K562 (cell line): ENCODE data around the gene MTCL3.

ENCODE experiments used
- ATAC-seq: fragments of 200-7000 bp; cut with Tn5 transposase; 3 replicates; pipeline ENCODE4 v1.9.1; 2020; ENCODE audit warnings: moderate library complexity
- BruUV-seq: library from RNA; stranded (reverse); fragments of 400-500 nt; replicated peaks from 2 replicates; lab custom pipeline; 2021; lab: Mats Ljungman, UMichigan
- CTCF ChIA-PET: fragments of 300-600 bp; formaldehyde crosslinking; extraction: SDS; loops from one replicate; lab custom pipeline; 2021; ENCODE audit warnings: low intra/inter-chr PET ratio; lab: Yijun Ruan, JAX
- POLR2A ChIA-PET: fragments of 300-600, 350-650 bp; sonication (Branson Sonifier 250); formaldehyde crosslinking; extraction: SDS; loops from one replicate; lab custom pipeline; 2021; ENCODE audit warnings: antibody characterized with exemption, inconsistent platforms; lab: Yijun Ruan, JAX
- DNase-seq, 4 experiments: peaks; one replicate each; pipeline versions ENCODE4 v3.0.0 to v3.0.0-alpha.2; 2011 to 2018; ENCODE audit warnings: low spot score in 3 of 4, mixed read lengths in 3 of 4; ENCODE audit errors: extremely low read depth in 1 of 4
- FAIRE-seq: peaks from 2 replicates; lab custom pipeline; 2011; peaks lifted over from hg19 to GRCh38; lab: Jason Lieb, UNC
- H2AFZ ChIP-seq: 2 replicates; pipeline ENCODE4 v1.6.0; 2011; ENCODE audit warnings: low read depth, low read length, control low read depth, inconsistent platforms
- H3K27ac ChIP-seq: fragments of 200-600 bp; 3 replicates; pipeline ENCODE4 v1.8.0; 2011; ENCODE audit warnings: low read depth, mild to moderate bottlenecking, control low read depth, inconsistent platforms, low read length, moderate library complexity, mixed read lengths; ENCODE audit errors: extremely low read depth
- H3K27me3 ChIP-seq, 2 experiments: fragments of 300-600 bp in 1 of 2; 2 replicates in 1 of 2; 3 replicates in 1 of 2; pipeline versions ENCODE4 v1.6.0 to v1.8.0; 2011; ENCODE audit warnings: inconsistent platforms in 2 of 2, low read length in 2 of 2, mild to moderate bottlenecking in 1 of 2, mixed read lengths in 1 of 2, moderate library complexity in 1 of 2; ENCODE audit not compliant: control insufficient read depth in 2 of 2, insufficient read depth in 2 of 2
- H3K36me3 ChIP-seq: fragments of 300-600 bp; 3 replicates; pipeline ENCODE4 v1.8.0; 2011; ENCODE audit warnings: mild to moderate bottlenecking, low read length, inconsistent platforms; ENCODE audit not compliant: control insufficient read depth, insufficient read depth
- H3K4me1 ChIP-seq, 2 experiments: fragments of 200-600 bp in 1 of 2; replicated peaks in 1 of 2; 2 replicates in 1 of 2; 3 replicates in 1 of 2; pipeline versions ENCODE4 v1.5.1 to v1.8.0; 2011; ENCODE audit warnings: inconsistent platforms in 2 of 2, low read length in 2 of 2, mild to moderate bottlenecking in 1 of 2, mixed read lengths in 1 of 2, moderate library complexity in 1 of 2; ENCODE audit not compliant: control insufficient read depth in 2 of 2, insufficient read depth in 2 of 2
- H3K4me2 ChIP-seq: 2 replicates; pipeline ENCODE4 v1.6.1; 2011; ENCODE audit warnings: low read length, control low read depth, inconsistent platforms, mixed read lengths; ENCODE audit not compliant: insufficient read depth
- H3K4me3 ChIP-seq: fragments of 200-600 bp; sonication (generic), shearing (Covaris generic); 2 replicates; pipeline ENCODE4 v1.5.1; 2016; ENCODE audit warnings: control low read depth, inconsistent platforms
- H3K79me2 ChIP-seq: fragments of 200-600 bp; 3 replicates; pipeline ENCODE4 v1.8.0; 2011; ENCODE audit warnings: low read length, inconsistent platforms; ENCODE audit not compliant: control insufficient read depth, insufficient read depth
- H3K9ac ChIP-seq, 2 experiments: 2 replicates each; pipeline versions ENCODE4 v1.6.0 to v1.6.1; 2011; ENCODE audit warnings: low read depth in 2 of 2, low read length in 2 of 2, control low read depth in 1 of 2, inconsistent platforms in 1 of 2, mild to moderate bottlenecking in 1 of 2, mixed read lengths in 1 of 2; ENCODE audit not compliant: insufficient read depth in 1 of 2
- H3K9me1 ChIP-seq: one replicate; pipeline ENCODE4 v1.6.0; 2011; ENCODE audit warnings: inconsistent platforms, mild to moderate bottlenecking, low read length, moderate library complexity; ENCODE audit not compliant: control insufficient read depth, insufficient read depth
- H3K9me3 ChIP-seq: replicated peaks from 2 replicates; pipeline ENCODE4 v1.5.1; 2011; ENCODE audit warnings: low read depth, low read length, inconsistent platforms; ENCODE audit not compliant: control insufficient read depth, insufficient read depth
- H4K20me1 ChIP-seq: replicated peaks from 2 replicates; pipeline ENCODE4 v1.6.1; 2011; ENCODE audit warnings: low read length, inconsistent platforms, mixed read lengths; ENCODE audit not compliant: control insufficient read depth, insufficient read depth
- ARID3B ChIP-seq: fragments of 250-450 bp; sonication (Bioruptor Pico); IDR thresholded peaks from 2 replicates; pipeline ENCODE4 v1.4.0; 2020; ENCODE audit warnings: borderline replicate concordance
- CHD2 ChIP-seq: IDR thresholded peaks from 2 replicates; pipeline ENCODE4 v1.6.1; 2011; ENCODE audit warnings: low read depth, low read length
- EZH2 ChIP-seq: IDR thresholded peaks from 2 replicates; pipeline ENCODE4 v1.6.1; 2012; ENCODE audit warnings: low read depth, mild to moderate bottlenecking, inconsistent platforms, low read length, borderline replicate concordance
- HMG20A ChIP-seq: fragments of 450-650 bp; formaldehyde crosslinking; conservative IDR thresholded peaks from 2 replicates; pipeline ENCODE4 v1.4.0; 2020; ENCODE audit warnings: mild to moderate bottlenecking, mixed read lengths
- MAFG ChIP-seq: fragments of 450-650 bp; conservative IDR thresholded peaks from 2 replicates; pipeline ENCODE4 v1.6.1; 2016; ENCODE audit warnings: missing genetic modification characterization, missing compliant biosample characterization
- MECOM ChIP-seq: fragments of 250-450 bp; sonication (Bioruptor Pico); IDR thresholded peaks from 2 replicates; pipeline ENCODE4 v1.8.0; 2022; ENCODE audit warnings: inconsistent platforms
- MTA1 ChIP-seq: fragments of 450-650 bp; IDR thresholded peaks from 2 replicates; pipeline ENCODE4 v1.6.1; 2017; ENCODE audit warnings: borderline replicate concordance
- NFYB ChIP-seq: IDR thresholded peaks from 2 replicates; pipeline ENCODE4 v1.6.1; 2011; ENCODE audit warnings: mild to moderate bottlenecking, moderate library complexity; ENCODE audit not compliant: insufficient read length; ENCODE audit errors: extremely low read depth
- NR1H2 ChIP-seq: sonication (generic); formaldehyde crosslinking; IDR thresholded peaks from 2 replicates; pipeline ENCODE4 v1.4.0; 2020; ENCODE audit warnings: mild to moderate bottlenecking, missing genetic modification reagents
- POLR3G ChIP-seq: IDR thresholded peaks from 2 replicates; pipeline ENCODE4 v1.6.1; 2011; ENCODE audit not compliant: insufficient read length, insufficient replicate concordance; ENCODE audit errors: extremely low read depth
- STAT5B ChIP-seq: fragments of 250-450 bp; sonication (Bioruptor Pico); IDR thresholded peaks from 2 replicates; pipeline ENCODE4 v1.8.0; 2021; ENCODE audit warnings: mild to moderate bottlenecking, inconsistent platforms
- TCF7L2 ChIP-seq: fragments of 150-350 bp; IDR thresholded peaks from 2 replicates; pipeline ENCODE4 v1.6.1; 2016; ENCODE audit warnings: low read depth, mild to moderate bottlenecking, low read length, moderate library complexity
- ZNF174 ChIP-seq: fragments of 250-450 bp; sonication (Bioruptor Pico); IDR thresholded peaks from 2 replicates; pipeline ENCODE4 v1.4.0; 2020; ENCODE audit warnings: mild to moderate bottlenecking
- ZNF766 ChIP-seq: fragments of 200-800 bp; sonication (Bioruptor generic); conservative IDR thresholded peaks from 2 replicates; pipeline ENCODE4 v1.6.1; 2016; ENCODE audit warnings: missing genetic modification characterization, missing compliant biosample characterization
- ZNF830 ChIP-seq: fragments of 250-450 bp; sonication (Bioruptor Pico); IDR thresholded peaks from 2 replicates; pipeline ENCODE4 v1.5.0; 2021; ENCODE audit warnings: mild to moderate bottlenecking
- WGBS: fragments of 100-300 bp; shearing (Covaris generic); methylation state at CpG from one replicate; pipeline ENCODE4 v1.1.6; 2016; ENCODE audit warnings: low coverage, mixed read lengths; ENCODE audit not compliant: insufficient coverage; ENCODE audit errors: missing lambda C conversion rate; 5-methylcytosine and 5-hydroxymethylcytosine counted together
- in situ Hi-C: fragments of 300-500 bp; cut with MboI; formaldehyde crosslinking; loops from 4 replicates; pipeline ENCODE4 v1.15.0; 2018; ENCODE audit warnings: inconsistent platforms, mixed read lengths
- intact Hi-C: fragments of 100-400 bp; cut with micrococcal nuclease; formaldehyde crosslinking; loops from 2 replicates; pipeline ENCODE4 v1.14.2; 2022
- TF ChIP-seq, protein P1 (sequence below): IDR thresholded peaks from 2 replicates; pipeline ENCODE4 v1.6.1; 2016; ENCODE audit warnings: missing genetic modification characterization, missing compliant biosample characterization

Gene MTCL3

GRCh38 chr6:127435626-127436220, 83.4 kb downstream of the MTCL3 start:
- CTCF ChIA-PET: no interaction called here
- ATAC-seq (no peak), FAIRE-seq (no peak)

DNA sequence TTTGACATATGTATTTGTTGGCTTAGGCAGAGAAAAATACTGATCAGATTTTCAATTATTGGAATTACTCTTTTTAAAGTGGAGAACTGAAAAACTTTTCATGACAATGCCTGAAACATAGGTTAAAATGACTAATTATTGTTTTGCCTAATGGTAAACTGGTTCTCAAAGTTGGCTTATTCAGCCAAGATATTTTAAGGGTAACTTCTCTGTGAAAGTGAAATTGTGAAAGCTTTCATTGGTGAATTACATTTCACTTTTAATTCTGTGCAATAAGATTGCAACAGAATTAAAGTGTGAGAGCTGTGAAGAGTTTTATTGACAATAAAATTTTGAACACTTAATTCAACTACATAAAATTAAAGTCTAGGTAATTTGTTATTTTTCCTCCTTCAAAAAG, 84.5 kb downstream of the MTCL3 start:
- no TSS peak for BruUV-seq
- POLR2A ChIA-PET: no interaction called here
- FAIRE-seq (no peak), ATAC-seq (no peak), DNase-seq (no peak)
- H3K36me3 ChIP-seq: no peaks in the 10 kb centered on the region
- CTCF ChIA-PET: no interaction called here
- intact Hi-C loops (no loop called here), in situ Hi-C loops (no loop called here)
- no peaks in the 10 kb centered on the region for H3K79me2 ChIP-seq
- no peak overlapping the region for H3K4me3 ChIP-seq
- H3K4me1 ChIP-seq: no peaks in the 10 kb centered on the region
- no peaks in the 10 kb centered on the region; a peak in 1 of 5 replicates for H3K27me3 ChIP-seq
- H3K27ac ChIP-seq: no peak overlapping the region
- H3K4me2 ChIP-seq: no peak overlapping the region
- H4K20me1 ChIP-seq: no peaks in the 10 kb centered on the region
- no peak overlapping the region for H2AFZ ChIP-seq
- H3K9ac ChIP-seq: no peak overlapping the region
- no peaks in the 10 kb centered on the region for H3K9me1 ChIP-seq
- no peaks in the 10 kb centered on the region for H3K9me3 ChIP-seq
- TF ChIP-seq EZH2 (no peak), MECOM (CRISPR knock-in tag) (no peak), ZNF174 (CRISPR knock-in tag) (no peak), ARID3B (CRISPR knock-in tag) (no peak), TCF7L2 (no peak), ZNF766 (CRISPR knock-in tag) (no peak), CHD2 (no peak), HMG20A (CRISPR knock-in tag) (no peak), NFYB (no peak), NR1H2 (CRISPR knock-in tag) (no peak), ZNF830 (CRISPR knock-in tag) (no peak), MTA1 (no peak), STAT5B (no peak)
- TF ChIP-seq, protein P1, sequence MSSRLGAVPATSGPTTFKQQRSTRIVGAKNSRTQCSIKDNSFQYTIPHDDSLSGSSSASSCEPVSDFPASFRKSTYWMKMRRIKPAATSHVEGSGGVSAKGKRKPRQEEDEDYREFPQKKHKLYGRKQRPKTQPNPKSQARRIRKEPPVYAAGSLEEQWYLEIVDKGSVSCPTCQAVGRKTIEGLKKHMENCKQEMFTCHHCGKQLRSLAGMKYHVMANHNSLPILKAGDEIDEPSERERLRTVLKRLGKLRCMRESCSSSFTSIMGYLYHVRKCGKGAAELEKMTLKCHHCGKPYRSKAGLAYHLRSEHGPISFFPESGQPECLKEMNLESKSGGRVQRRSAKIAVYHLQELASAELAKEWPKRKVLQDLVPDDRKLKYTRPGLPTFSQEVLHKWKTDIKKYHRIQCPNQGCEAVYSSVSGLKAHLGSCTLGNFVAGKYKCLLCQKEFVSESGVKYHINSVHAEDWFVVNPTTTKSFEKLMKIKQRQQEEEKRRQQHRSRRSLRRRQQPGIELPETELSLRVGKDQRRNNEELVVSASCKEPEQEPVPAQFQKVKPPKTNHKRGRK (tag): no peak

More at GRCh38 chr6:127435626-127436220, 83.4 kb downstream of the MTCL3 start:
- in situ Hi-C loops: no loop called here
- 0% methylated on average over 7 of the region's 7 CpGs for WGBS
- H2AFZ ChIP-seq: no peak overlapping the region
- no peaks in the 10 kb centered on the region for H3K79me2 ChIP-seq
- no peaks in the 10 kb centered on the region for H3K4me1 ChIP-seq
- H3K27me3 ChIP-seq: no peaks in the 10 kb centered on the region; a peak in 1 of 5 replicates
- no peaks in the 10 kb centered on the region for H3K36me3 ChIP-seq
- H3K9me1 ChIP-seq: no peaks in the 10 kb centered on the region
- no peak for TF ChIP-seq POLR3G
- TF ChIP-seq MAFG (tag): 0 out of 2 replicates have a peak, but pooled peaks have one; percentile 13
- H3K9me3 ChIP-seq: no peaks in the 10 kb centered on the region
- H3K27ac ChIP-seq: no peak overlapping the region
- H3K4me3 ChIP-seq: no peak overlapping the region
- POLR2A ChIA-PET: no interaction called here
- DNase-seq: no peak
- intact Hi-C loops: no loop called here
- no TSS peak for BruUV-seq
- no peaks in the 10 kb centered on the region for H4K20me1 ChIP-seq
- H3K9ac ChIP-seq: no peak overlapping the region
- no peak overlapping the region for H3K4me2 ChIP-seq
